NCI-H128 (cell line): ENCODE data around the gene PACS2.
A peak's percentile ranks its signal among the peaks of the same experiment; 100 is the strongest.
"Not testable (repeated sequence)": the region's sequence is repeated elsewhere in the genome, so short reads cannot be mapped to it uniquely, and the experiment has no call there.

Source experiments
- DNase-seq: peaks from one replicate; lab custom pipeline; 2025; ENCODE audit not compliant: unreplicated experiment; lab: John Stamatoyannopoulos, UW

PACS2 gene

DNA sequence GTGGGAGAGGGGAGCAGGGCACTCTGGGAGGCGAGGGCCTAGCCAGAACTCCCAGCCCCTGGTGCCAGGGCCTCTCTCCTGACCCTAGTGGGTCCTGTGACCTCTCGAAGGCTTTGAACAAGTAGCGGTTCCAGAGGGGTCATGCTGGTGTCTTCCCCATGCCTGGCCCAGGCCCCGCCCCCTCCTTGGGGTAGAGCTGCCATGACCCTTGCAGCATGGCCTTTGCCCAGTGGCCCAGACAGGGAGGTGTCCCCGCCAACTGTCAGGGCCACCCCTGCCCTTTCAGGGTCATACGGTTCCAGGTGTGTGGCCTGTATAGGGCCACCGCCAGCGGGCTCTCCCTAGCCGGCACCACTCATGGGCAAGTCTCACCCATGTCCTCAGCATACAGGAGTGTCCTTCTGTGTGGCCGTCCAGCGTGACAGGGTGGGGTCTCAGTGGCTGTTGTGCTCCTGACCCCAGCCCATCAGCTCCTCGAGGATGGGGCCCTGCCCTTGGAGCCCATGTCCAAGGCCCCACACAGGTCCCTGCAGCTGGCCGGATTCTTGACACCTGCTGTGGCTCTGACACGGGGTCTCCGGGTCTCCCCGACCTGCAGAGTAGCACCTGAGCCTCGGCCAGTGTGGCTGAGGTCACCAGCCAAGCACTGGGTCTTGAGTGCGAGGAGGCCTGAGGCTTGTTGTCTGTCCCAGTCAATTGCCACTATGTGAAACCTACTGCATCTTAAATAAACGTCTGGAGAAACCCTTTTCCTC, 34.6 kb downstream of the PACS2 start:
- no peak for DNase-seq

DNA sequence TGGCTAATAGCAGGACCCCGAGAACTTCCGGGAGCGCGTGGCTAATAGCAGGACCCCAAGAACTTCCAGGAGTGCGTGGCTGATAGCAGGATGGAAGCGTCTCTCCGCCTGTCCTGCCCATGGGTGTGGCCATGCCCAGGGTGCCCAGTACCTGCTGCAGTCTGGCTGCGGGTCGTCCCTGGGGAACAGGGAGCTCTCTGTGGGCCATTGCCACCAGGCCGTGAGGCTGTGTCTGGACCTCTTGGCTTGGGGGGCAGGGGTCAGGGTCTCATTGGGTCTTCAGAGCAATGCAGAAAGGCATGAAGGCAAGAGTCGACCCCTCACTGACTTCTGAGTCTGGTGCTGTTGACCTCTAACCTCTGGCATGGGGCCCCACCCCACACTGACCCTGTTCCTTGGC, 35.4 kb downstream of the PACS2 start:
- DNase-seq: no peak

DNA sequence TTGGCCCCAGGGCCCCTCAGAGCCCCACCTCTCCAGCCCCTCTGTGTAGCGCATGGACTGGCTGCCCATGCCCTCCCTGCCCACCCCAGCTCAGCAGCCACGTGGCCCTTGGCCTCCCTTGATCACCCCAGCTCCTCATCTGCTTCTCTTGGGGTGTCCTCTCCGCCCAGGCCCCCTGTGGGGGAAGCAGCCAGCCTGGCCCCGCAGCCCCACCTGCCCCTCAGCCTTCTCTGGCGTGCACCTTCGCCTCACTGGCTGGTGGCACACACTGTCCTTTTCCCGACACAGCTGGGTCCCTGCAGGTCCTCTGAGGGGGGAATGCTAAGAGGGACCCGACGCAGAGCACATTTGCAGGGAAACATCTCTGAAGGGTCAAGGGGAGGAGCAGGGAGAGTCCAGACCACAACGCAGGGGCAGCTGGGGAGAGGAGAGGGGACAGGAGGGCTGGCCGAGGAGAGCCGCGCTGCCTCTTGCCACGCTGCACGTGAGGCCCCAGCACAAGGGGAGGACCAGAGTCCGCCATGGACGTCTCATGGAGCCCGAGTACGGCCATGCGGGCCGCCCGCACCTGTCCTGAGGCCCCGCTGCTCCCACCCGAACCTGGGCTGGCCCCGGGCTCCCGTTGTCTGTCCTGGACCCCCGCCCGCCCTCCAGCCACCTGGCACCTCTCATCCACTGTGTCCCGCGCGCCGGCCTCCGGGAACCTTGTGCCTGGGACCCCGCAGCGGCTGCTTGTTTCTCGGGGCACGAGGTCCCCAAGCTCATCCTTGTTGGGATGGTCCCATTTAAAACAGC, 36.1 kb downstream of the PACS2 start:
- DNase-seq: no peak

DNA sequence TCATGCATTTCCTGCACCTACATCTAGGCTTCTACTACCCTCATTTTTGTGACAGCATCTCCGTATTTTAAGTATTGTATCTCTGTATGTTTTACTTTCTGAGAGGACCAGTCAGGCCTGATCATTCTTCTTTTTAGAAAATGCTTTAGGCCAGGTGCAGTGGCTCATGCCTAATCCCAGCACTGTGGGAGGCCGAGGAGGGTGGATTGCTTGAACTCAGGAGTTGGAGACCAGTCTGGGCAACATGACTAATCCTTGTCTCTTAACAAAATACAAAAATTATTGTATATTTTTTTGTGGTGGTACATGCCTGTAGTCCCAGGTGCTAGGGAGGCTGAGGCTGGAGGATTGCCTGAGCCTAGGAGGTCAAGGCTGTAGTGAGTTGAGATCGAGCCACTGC, 36.9 kb downstream of the PACS2 start:
- no peak for DNase-seq

DNA sequence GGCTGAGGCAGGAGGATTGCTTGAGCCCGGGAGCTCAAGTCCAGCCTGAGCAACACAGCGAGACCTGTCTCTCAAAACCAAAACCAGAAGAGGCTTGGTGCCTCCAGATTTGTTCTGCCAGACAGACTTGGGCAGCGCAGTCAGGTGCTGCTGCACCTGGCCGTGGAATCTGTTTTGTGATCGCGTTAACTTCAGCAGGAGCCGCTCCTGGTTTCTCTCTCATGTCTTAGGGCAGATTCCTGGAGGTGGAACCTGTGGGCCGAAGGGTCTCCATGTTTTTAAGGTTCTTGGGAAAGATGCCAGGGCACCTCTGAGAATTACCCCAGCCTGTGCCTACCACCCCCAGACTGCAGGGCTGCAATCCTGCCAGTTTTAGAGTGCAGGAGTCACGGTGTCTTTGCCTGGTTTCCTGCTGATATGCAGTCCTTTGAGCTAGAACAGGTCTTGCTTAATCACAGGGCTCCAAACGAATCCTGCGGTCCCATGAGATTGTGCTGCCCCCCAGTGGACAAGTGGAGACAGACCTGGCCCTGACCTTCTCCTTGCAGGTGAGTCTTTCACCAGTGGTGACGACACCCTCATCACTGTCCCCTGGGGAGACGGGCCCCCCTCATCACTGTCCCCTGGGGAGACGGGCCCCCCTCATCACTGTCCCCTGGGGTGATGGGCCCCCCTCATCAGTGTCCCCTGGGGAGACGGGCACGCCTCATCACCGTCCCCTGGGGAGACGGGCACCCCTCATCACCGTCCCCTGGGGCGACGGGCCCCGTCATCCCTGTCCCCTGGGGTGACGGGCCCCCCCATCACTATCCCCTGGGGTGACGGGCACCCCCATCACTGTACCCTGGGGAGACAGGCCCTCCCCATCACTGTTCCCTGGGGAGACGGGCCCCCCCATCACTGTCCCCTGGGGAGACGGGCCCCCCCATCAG, 37.6 kb downstream of the PACS2 start:
- peak; percentile 88 for DNase-seq

DNA sequence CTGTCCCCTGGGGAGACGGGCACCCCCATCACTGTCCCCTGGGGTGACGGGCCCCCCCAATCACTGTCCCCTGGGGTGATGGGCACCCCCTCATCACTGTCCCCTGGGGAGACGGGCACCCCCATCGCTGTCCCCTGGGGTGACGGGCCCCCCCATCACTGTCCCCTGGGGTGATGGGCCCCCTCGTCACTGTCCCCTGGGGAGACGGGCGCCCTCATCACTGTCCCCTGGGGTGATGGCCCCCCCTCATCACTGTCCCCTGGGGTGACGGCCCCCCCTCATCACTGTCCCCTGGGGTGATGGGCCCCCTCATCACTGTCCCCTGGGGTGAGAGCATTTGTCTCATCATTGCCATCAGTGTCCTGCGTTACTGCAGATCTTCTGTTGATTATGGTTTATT, 38.6 kb downstream of the PACS2 start:
- no peak for DNase-seq

DNA sequence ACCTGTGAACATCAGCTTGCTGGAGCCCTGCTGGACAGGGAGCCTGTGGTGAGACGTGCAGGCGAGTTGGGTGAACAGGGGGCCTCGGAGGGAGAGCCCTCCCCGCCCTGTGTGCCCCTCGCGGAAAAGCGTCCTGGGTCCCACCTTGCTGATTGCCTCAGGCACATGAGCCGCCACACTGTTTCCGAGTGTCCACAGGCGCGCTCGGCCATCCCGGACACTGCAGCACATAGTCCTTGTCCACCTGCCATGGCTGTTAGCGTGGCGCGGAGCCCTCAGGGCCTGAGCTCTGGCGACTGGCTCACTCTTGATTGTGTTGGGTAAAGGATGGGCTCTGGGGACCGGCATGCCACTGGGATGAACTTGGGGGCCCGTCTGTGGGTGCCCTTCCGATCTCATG, 40.0 kb downstream of the PACS2 start:
- DNase-seq: no peak

DNA sequence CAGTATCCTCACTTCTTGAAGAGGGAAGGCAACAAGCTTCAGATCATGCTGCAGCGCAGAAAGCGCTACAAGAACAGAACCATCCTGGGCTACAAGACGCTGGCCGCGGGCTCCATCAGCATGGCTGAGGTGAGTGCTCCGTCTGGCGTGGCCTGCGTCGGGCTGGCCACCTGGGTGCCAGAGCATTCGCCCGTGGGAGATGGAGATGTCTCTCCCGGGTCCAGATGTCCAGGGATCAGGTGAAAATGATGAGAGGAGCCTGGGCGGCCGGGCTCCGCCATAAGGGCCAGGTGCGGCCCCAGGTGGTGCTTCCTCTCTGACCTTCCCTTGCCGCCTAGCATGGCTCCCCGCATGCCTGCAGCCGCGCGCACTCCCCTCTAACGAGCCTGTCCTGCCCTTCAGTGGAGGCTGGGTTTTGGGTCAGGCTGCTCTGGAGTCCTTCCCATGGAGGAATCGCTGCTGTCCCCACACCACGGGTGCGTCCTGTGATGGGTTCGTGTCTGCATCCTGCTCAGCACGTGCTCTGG, 40.6 kb downstream of the PACS2 start:
- no peak for DNase-seq

DNA sequence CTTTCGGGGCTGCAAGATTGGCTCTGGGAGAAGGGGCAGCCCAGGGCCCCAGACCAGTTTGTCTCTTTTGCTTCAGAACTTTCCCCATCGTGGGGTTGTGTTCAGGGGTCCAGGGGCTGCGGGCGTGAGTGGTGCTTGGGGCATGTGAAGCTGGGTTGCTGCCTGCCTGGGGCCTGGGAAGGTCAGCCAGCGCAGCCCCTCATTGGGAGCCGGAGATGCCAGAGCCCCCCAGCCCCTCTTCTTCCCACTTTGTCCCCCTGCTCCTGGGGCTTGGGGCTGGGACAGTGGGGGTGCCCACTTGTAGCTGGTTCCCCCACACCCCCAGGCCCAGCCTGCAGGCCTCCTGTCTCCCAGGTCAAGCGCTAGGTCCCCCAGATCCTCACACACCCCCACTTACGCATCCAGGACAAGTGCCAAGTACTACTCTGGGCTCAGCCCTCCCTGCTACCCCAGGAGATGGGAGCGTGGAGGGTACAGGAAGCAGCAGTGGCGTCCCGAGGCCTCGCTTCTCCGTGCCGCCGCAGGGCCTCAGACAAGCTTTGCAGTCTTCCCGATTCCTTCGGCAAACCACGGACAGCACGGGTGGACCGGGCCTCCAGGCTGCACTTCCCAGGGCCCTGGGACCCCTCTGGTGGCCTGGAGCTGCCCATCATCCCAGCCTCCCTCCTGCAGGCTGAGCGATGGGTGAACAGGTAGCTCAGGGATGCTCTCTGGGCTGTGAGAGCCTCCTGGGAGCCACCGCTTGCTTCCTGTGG, 41.5 kb downstream of the PACS2 start:
- DNase-seq: no peak

DNA sequence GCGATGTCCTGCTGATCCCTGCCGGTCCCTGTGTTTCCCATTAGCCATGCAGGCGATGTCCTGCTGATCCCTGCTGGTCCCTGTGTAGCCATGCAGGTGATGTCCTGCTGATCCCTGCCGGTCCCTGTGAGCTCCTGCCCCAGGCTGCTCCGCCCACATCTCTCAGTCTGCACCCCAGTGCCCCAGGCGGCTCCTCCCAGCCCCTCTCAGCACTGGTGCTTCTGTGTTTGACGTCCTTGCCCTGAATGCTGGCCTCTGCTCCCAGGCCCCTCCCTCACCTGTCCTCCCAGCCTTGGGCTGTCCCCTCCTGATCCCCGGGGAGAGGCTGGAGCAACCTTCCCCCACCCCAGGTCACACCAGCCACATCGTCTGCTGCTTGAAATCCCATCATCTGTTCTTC, 42.4 kb downstream of the PACS2 start:
- no peak for DNase-seq

DNA sequence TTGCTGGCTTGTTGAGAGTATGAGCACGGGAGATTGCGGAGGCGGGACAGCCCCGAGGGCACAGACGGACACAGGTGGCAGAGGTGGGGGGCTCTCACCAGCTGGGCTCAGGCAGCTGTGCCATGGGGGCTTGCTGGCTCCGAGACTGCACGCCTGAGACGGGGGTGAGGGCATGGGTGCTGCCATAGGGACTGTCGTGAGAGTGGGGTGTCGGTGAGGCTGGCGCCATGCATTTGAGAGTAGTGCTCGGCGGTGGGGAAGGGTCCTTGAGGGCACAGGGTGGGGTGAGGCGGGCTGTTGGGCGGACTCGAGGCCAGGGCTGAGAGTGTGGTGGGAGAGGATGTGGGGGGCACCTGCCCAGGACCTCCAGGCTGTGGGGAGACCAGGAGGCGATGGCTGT, 43.1 kb downstream of the PACS2 start:
- no peak for DNase-seq

DNA sequence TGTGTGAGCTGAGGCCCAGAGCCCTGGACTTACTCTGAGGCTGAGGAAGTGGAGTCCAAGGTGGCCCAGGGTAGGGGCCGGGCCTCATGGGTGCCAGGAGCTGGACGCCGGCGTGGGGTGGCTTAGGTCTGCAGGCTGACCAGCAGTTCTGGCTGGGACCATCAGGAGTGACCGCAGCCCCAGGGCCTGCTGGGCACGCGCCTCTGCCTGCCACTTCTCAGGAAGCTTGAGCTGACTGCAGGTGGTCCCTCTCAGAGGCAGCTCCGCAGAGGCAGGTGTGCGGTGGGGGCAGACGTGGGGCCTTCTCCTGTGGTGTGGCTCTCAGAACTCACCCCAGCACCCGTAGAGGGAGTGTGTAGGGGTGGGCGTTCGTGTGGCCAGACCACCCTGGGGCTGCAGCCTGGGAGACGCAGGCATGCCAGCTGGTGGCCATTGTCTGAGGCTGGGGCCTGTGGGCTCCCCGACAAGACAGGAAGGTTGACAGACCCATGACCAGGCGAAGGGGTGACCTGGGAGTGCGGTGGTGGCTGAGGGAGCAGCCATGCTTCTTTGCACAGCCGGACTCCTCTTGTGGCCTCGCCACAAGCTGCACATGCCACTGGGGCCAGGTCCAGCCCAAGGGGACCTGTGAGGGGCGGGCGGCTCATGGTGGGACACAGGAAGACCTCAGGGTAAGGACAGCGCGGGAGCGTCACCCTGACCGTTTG, 43.7 kb downstream of the PACS2 start:
- DNase-seq: no peak

DNA sequence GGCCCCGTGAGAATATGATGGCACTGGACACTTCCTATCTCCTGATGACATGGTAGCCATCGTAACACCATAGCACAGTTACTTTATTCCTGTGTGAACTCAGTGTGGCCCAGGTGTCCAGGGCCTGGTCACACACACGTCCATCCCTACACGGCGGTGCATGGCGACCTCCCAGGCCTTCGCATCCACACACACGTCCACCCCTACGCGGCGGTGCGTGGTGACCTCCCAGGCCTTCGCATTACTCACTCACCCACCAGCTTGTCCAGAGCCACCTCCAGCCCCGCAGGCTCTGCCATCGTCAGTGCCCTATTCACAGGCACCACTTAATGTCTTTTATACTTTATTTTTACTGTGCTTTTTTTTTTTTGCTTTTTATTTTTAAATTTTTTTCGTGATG, 44.4 kb downstream of the PACS2 start:
- DNase-seq: no peak

DNA sequence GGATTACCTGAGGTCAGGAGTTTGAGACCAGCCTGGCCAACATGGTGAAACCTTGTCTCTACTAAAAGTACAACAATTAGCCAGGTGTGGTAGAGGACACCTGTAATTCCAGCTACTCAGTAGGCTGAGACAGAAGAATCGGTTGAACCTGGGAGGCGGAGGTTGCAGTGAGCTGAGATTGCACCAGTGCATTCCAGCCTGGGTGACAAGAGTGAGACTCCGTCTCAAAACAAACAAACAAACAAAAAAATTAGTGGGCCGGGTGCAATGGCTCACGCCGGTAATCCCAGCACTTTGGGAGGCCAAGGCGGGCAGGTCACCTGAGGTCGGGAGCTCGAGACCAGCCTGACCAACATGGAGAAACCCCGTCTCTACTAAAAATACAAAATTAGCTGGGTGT, 46.9 kb downstream of the PACS2 start:
- not testable (repeated sequence) for DNase-seq

DNA sequence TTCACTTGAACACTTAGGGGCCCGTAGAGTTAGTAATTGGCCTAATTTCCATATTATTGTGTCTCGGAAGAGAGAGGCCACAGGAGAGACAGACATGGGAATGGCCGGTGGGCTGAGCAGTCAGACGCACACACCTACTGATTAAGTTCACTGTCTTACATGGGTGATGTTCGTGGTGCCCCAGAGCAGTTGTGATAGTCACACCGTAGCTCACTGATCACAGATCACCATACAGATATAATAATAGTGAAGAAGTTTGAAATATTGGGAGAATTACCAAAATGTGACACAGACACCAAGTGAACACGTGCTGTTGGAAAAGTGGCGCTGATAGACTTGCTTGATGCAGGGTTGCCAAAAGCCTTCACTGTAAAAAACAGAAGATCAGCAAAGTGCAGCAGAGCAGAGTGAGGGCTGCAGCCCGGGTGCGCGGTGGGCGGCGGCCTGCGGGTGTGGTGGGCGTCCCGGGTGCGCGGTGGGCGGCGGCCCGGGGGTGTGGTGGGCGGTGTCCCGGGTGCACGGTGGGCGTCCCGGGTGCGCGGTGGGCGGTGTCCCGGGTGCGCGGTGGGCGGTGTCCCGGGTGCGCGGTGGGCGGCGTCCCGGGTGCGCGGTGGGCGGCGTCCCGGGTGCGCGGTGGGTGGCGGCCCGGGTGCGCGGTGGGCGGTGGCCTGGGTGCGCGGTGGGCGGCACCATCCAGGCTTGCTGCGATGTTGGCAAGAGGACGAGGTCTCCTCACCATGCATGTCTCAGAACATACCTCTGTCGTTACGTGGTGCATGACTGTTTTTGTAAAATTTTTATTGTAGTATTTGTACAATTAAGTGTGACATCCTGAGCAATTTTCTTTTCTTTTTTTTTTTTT, 49.5 kb downstream of the PACS2 start:
- no peak for DNase-seq

DNA sequence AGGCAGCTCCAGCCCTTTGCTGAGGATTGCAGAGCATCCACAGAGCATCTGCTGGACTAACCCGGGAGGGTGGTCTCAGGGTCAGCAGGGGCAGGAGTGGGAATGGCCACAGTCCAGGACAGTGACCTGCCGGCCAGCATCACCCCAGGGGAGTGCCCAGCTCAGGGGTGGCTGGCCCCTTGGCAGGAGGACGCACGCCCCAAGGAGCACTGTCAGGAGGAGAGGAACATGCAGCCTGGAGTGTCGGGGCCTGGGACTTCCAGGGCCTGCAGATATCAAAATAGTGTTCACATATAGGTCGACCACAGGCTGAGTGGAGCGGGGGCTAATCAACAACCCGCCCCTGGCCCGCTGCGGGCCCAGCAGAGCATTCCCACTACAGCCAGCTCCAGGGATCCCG, 50.6 kb downstream of the PACS2 start:
- DNase-seq: no peak

DNA sequence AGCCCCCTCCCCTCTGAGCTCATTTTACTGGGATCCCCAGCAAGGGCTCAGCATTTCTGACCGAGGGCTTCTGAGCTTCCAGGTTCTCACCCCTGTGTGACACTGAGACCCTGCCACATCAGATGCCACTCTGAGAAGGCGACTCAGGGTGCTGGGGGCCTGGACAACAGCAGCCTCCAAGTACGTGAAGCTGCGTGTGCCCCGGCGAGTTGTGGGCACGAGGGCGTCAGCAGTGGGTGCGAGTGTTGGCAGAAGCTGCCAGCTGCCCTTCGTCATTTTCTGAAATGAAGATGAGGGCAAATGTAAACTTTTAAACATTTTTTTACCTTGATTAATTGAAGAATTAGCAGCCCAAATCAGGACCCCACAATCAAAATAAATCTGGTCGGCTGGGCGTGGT, 51.1 kb downstream of the PACS2 start:
- DNase-seq: no peak

DNA sequence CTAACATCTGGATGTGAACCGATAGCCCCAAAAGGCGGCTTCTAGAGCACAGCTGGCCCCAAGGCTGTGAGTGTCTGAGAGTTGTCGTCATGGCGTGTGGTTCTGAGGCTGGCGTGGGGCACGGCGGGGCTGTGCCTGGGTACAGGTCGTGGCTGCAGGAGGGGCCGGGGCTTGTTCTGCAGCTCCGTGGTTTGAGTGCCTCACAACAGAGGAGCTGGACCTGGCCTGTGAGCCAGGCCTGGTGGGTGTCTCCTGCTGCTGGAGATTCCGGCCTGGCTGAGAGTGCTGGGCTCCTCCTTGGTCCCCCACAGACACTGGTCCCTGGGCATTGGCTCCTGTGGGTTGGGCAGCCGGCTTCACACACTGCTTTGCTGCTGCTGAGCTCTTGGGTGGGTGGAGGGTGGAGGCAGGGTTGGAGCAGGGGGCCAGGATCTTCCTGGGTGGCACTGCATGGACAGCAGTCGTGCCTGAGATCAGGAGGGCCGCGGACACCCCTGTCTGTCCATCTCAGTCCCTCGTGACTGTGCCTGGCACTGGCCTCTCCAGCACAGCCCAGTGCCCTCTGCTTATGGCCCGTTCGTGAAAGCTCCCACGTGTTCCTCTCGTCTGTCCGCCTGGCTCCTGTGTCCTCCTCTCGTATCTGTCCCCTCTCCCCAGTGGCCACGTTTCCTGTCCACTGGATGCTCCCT, 52.0 kb downstream of the PACS2 start:
- DNase-seq: no peak
